Calu3 (cell line): ENCODE results near the gene C20orf141. TPM values are rescaled to one million over a fixed set of nuclear protein-coding genes. Genes with fewer than 3 reads are reported as not detected.
"Not testable (repeated sequence)": the region's sequence is repeated elsewhere in the genome, so short reads cannot be mapped to it uniquely, and the experiment has no call there.

Experiments
- BruUV-seq: library from RNA; stranded (reverse); fragments of 400-500 nt; replicated peaks from 2 replicates; lab custom pipeline; 2021; lab: Mats Ljungman, UMichigan
- CTCF ChIA-PET: fragments of 300-600 bp; sonication (Branson Sonifier 250); formaldehyde crosslinking; loops from one replicate; lab custom pipeline; 2022; ENCODE audit warnings: antibody characterized with exemption; lab: Charles Lee
- DNase-seq: peaks from one replicate; pipeline ENCODE4 v3.0.0; 2022
- H3K27ac Mint-ChIP-seq: one replicate; pipeline ENCODE4 v1.8.0; 2022; ENCODE audit warnings: mixed read lengths; ENCODE audit not compliant: unreplicated experiment
- H3K27me3 Mint-ChIP-seq: one replicate; pipeline ENCODE4 v1.8.0; 2022; ENCODE audit warnings: mixed read lengths; ENCODE audit not compliant: unreplicated experiment
- H3K36me3 Mint-ChIP-seq: one replicate; pipeline ENCODE4 v1.8.0; 2022; ENCODE audit warnings: mild to moderate bottlenecking, moderate library complexity, mixed read lengths; ENCODE audit not compliant: insufficient read depth, unreplicated experiment
- H3K4me1 Mint-ChIP-seq: one replicate; pipeline ENCODE4 v1.8.0; 2022; ENCODE audit warnings: mild to moderate bottlenecking, low read depth, mixed read lengths; ENCODE audit not compliant: unreplicated experiment
- H3K4me3 Mint-ChIP-seq: one replicate; pipeline ENCODE4 v1.8.0; 2022; ENCODE audit warnings: mild to moderate bottlenecking, low read depth, moderate library complexity, mixed read lengths; ENCODE audit not compliant: unreplicated experiment
- H3K9me3 Mint-ChIP-seq: one replicate; pipeline ENCODE4 v1.8.0; 2022; ENCODE audit warnings: low read depth, mixed read lengths; ENCODE audit not compliant: unreplicated experiment
- CTCF ChIP-seq: fragments of 200-600 bp; IDR thresholded peaks from one replicate; pipeline ENCODE4 v1.8.0; 2022; ENCODE audit warnings: antibody characterized with exemption; ENCODE audit not compliant: unreplicated experiment
- intact Hi-C: fragments of 100-400 bp; cut with micrococcal nuclease; formaldehyde crosslinking; loops from one replicate; pipeline ENCODE4 v1.10.0; 2022; ENCODE audit not compliant: unreplicated experiment
- total RNA-seq: library from RNA; stranded (reverse); gene quantifications from 2 replicates; pipeline ENCODE4 v1.2.3, GENCODE V29; 2022

C20orf141 gene
- total RNA-seq, 1 experiment from 2014 or later: not detected

- TF ChIP-seq CTCF: no peak
- no peak for DNase-seq
- no peaks in the 10 kb centered on the region for H3K9me3 Mint-ChIP-seq
- H3K27ac Mint-ChIP-seq: no peak overlapping the region
- H3K4me3 Mint-ChIP-seq: no peak overlapping the region
- no peaks in the 10 kb centered on the region for H3K36me3 Mint-ChIP-seq
- intact Hi-C loops: no loop called here
- H3K4me1 Mint-ChIP-seq: peaks cover 23% of the 10 kb centered on the region
- CTCF ChIA-PET: interaction anchor here (0.6 kb wide), 1 partner anchor 9 kb away, joined by 4 read pairs; the partner anchor contains the start of gene C20orf141
- peaks cover 86% of the 10 kb centered on the region for H3K27me3 Mint-ChIP-seq
- no TSS peak for BruUV-seq
Measured at GRCh38 chr20:2805689-2806350, 9.0 kb upstream of the C20orf141 start.

GRCh38 chr20:2806351-2806701 is 8.5 kb upstream of the C20orf141 start:
- intact Hi-C loops: no loop called here
- Mint-ChIP-seq H3K4me3 (no peak overlapping the region), H3K9me3 (no peaks in the 10 kb centered on the region), H3K4me1 (peaks cover 18% of the 10 kb centered on the region), H3K27ac (no peak overlapping the region), H3K36me3 (no peaks in the 10 kb centered on the region), H3K27me3 (peaks cover 86% of the 10 kb centered on the region)
- CTCF ChIA-PET: no interaction called here
- DNase-seq: no peak
- no peak for TF ChIP-seq CTCF
- BruUV-seq: no TSS peak

DNA sequence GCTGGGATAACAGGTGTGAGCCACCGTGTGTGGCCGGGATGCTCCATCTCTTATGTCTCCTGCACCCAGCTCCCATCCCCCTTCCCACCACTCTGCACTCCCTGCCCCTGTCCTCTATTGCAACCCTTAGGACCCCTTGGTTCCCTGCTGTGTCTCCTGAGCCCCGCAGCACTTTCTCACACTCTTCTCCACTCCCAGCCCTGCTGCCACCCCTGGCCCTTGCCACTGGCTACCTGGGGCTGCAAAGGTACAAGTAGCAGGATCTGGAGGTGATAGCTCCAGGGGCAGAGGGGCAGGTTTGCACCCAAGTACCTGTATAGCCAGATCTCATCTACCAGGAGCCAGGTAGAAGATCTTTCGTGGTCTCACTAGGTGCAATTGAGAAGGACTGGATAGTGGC is 7.8 kb upstream of the C20orf141 start:
- no peak overlapping the region for H3K4me3 Mint-ChIP-seq
- H3K9me3 Mint-ChIP-seq: no peaks in the 10 kb centered on the region
- no peak overlapping the region for H3K27ac Mint-ChIP-seq
- intact Hi-C loops: no loop called here
- CTCF ChIA-PET: no interaction called here
- peaks cover 16% of the 10 kb centered on the region for H3K4me1 Mint-ChIP-seq
- no peak for DNase-seq
- no peaks in the 10 kb centered on the region for H3K36me3 Mint-ChIP-seq
- peaks cover 86% of the 10 kb centered on the region for H3K27me3 Mint-ChIP-seq
- no TSS peak for BruUV-seq
- no peak for TF ChIP-seq CTCF

GRCh38 chr20:2807929-2808328 is 6.9 kb upstream of the C20orf141 start:
- not testable (repeated sequence) for H3K4me3 Mint-ChIP-seq

GRCh38 chr20:2809690-2810089 is 5.1 kb upstream of the C20orf141 start:
- no peaks in the 10 kb centered on the region for H3K9me3 Mint-ChIP-seq
- no peak overlapping the region for H3K4me3 Mint-ChIP-seq
- no TSS peak for BruUV-seq
- CTCF ChIA-PET: no interaction called here
- no peak for DNase-seq
- intact Hi-C loops: no loop called here
- H3K4me1 Mint-ChIP-seq: peaks cover 16% of the 10 kb centered on the region
- no peak overlapping the region for H3K27ac Mint-ChIP-seq
- no peak for TF ChIP-seq CTCF
- H3K27me3 Mint-ChIP-seq: peaks cover 83% of the 10 kb centered on the region
- no peaks in the 10 kb centered on the region for H3K36me3 Mint-ChIP-seq

More at GRCh38 chr20:2807929-2808328, 6.9 kb upstream of the C20orf141 start:
- Mint-ChIP-seq H3K27me3 (peaks cover 86% of the 10 kb centered on the region), H3K4me1 (peaks cover 16% of the 10 kb centered on the region)
- CTCF ChIA-PET, H3K36me3 Mint-ChIP-seq, intact Hi-C loops, H3K9me3 Mint-ChIP-seq, H3K27ac Mint-ChIP-seq, DNase-seq, BruUV-seq: not testable (repeated sequence)
